AG04449 (cell line): Measurements from ENCODE around the gene TMC8.
"Not testable (repeated sequence)": the region's sequence is repeated elsewhere in the genome, so short reads cannot be mapped to it uniquely, and the experiment has no call there.

Source experiments
- CTCF ChIA-PET: fragments of 350-600 bp; formaldehyde crosslinking; extraction: SDS; loops from one replicate; lab custom pipeline; 2021; ENCODE audit warnings: antibody characterized with exemption; lab: Yijun Ruan, JAX
- POLR2A ChIA-PET: fragments of 400-600, 350-600 bp; formaldehyde crosslinking; extraction: SDS; loops from one replicate; lab custom pipeline; 2020; ENCODE audit warnings: antibody characterized with exemption, inconsistent platforms; lab: Yijun Ruan, JAX
- DNase-seq: peaks from one replicate; pipeline ENCODE4 v3.0.0-alpha.2; 2010; ENCODE audit warnings: low read depth, low spot score
- H3K4me3 ChIP-seq: 2 replicates; pipeline ENCODE4 v1.5.1; 2011; ENCODE audit warnings: low read depth, mild to moderate bottlenecking, control low read depth, low read length
- TF ChIP-seq, protein P1 (sequence below): IDR thresholded peaks from one replicate; pipeline ENCODE4 v1.5.1; 2011; ENCODE audit warnings: mild to moderate bottlenecking, moderate library complexity, low read length, control low read depth, inconsistent platforms; ENCODE audit not compliant: insufficient read depth; ENCODE audit errors: missing control alignments

TMC8 gene

DNA sequence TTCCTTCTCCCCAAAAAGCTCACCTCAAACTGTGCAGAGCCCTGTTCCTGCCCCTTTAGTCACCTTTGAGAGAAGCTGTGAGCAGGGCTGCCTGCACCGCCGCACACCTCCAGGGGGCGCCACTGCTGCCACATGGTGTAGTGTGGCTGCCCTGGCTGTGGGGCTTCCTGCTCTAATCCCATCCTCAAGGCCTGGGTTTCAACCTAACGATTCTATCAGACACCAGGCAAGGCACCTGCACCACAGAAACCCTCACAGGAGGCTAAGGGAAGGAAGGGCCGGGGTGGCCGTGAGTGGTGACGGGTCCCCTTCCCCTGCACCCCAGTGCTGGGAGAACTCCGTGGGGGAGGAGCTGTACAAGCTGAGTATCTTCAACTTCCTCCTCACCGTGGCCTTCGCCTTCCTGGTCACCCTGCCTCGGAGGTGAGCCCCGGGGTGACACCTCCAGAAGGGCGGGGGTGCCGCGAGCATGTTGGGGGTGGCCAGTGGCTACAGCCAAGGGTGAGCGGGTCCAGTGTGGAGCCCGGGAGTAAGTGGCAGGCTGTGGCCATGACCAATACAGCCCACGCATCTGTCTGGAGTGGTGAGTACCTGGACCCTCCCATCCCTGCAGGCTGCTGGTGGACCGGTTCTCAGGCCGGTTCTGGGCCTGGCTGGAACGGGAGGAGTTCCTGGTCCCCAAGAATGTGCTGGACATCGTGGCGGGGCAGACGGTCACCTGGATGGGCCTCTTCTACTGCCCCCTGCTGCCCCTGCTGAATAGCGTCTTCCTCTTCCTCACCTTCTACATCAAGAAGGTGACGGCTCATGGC, 7.0 kb downstream of the TMC8 start:
- ChIA-PET CTCF (interaction anchor here (1.1 to 4.0 kb wide), 4 partner anchors 10 to 120 kb away, joined by 3 to 28 read pairs (median 4); partner anchors contain the start of gene TK1), POLR2A (no interaction called here)
- H3K4me3 ChIP-seq, result no peak overlapping the region
- no peak for DNase-seq
- TF ChIP-seq, protein P1, sequence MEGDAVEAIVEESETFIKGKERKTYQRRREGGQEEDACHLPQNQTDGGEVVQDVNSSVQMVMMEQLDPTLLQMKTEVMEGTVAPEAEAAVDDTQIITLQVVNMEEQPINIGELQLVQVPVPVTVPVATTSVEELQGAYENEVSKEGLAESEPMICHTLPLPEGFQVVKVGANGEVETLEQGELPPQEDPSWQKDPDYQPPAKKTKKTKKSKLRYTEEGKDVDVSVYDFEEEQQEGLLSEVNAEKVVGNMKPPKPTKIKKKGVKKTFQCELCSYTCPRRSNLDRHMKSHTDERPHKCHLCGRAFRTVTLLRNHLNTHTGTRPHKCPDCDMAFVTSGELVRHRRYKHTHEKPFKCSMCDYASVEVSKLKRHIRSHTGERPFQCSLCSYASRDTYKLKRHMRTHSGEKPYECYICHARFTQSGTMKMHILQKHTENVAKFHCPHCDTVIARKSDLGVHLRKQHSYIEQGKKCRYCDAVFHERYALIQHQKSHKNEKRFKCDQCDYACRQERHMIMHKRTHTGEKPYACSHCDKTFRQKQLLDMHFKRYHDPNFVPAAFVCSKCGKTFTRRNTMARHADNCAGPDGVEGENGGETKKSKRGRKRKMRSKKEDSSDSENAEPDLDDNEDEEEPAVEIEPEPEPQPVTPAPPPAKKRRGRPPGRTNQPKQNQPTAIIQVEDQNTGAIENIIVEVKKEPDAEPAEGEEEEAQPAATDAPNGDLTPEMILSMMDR, result peak; percentile 13

DNA sequence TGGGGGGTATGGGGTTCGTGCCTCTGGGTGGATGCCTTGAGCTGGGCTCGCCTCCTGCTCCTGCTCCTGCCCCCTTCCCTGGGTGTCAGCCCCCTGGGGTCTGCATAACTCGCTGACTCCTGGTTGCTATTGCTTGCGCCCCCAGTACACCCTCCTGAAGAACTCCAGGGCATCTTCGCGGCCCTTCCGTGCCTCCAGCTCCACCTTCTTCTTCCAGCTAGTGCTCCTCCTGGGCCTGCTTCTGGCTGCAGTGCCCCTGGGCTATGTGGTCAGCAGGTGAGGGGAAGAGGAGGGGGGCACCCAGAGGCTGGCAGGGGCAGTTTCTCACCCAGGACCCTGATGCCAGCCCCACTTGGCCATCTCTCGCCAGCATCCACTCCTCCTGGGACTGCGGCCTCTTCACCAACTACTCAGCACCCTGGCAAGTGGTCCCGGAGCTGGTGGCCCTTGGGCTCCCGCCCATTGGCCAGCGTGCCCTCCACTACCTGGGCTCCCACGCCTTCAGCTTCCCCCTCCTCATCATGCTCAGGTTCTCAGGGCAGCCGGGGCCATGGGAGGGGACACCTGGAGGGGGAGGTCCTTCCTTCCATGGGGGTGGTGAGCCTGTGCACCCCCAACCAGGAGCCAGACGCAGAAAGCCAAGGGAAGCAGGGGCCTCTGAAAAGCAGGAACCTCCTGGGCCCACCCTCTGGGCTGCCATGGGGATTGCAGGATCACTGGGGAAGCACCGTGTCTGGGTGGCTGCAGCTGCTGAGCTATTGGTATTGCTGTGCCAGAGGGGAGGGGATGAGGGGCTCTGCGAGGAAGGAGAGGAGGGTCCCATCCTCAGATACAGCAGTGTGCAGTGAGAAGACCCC, 7.9 kb downstream of the TMC8 start:
- TF ChIP-seq, protein P1, result no peak
- POLR2A ChIA-PET, result no interaction called here
- no peak for DNase-seq
- CTCF ChIA-PET, result interaction anchor here (1.2 to 1.9 kb wide), 2 partner anchors 24 to 120 kb away, joined by 4 to 5 read pairs; no protein-coding TSS in a partner anchor
- no peak overlapping the region for H3K4me3 ChIP-seq

DNA sequence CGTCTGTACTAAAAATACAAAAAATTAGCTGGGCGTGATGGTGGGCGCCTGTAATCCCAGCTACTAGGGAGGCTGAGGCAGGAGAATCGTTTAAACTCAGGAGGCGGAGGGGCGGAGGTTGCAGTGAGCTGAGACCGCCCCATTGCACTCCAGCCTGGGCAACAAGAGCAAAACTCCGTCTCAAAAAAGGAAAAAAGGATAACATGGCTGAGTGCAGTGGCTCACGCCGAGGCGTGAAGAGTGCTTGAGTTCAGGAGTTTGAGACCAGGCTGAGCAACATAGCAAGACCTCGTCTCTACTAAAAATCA, 9.2 kb downstream of the TMC8 start:
- H3K4me3 ChIP-seq, DNase-seq, POLR2A ChIA-PET: not testable (repeated sequence)
- CTCF ChIA-PET, result interaction anchor here (0.8 to 1.1 kb wide), 2 partner anchors 26 to 28 kb away, joined by 3 read pairs; no protein-coding TSS in a partner anchor

DNA sequence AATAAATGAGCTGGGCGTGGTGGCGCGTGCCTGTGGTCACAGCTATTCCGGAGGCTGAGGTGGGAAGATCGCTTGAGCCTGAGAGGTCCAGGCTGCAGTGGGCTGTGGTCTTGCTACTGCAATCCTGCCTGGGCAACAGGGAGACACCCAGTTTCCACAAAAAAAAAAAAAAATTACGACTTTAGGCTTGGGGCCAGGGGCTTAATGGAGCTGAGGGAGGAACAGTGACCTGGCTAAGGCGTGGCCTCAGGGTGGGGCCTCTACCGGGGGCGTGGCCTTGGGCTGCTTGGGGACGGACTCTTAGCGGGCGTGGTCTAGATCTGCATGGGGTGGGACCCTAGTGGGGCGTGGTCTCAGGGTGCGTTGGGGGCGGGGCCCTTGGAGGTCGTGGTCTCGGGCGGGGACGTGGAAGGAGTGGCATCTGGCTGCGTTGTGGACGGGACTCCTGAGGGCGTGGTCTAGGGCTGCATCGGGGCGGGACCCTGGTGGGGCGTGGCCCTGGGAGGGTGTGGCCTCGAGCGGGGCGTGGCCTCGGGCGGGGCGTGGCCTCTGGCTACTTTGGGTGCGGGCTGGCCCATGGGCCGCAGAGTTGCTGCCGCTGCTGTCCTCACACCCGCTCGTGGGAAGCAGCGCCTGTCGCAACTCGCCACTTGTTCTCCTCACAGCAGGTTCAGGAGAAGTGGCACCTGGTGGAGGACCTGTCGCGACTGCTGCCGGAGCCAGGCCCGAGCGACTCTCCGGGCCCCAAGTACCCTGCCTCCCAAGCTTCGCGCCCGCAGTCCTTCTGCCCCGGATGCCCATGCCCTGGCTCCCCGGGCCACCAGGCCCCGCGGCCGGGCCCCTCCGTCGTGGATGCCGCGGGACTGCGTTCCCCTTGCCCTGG, 9.8 kb downstream of the TMC8 start:
- POLR2A ChIA-PET, result no interaction called here
- no peak overlapping the region for H3K4me3 ChIP-seq
- TF ChIP-seq, protein P1, result no peak
- DNase-seq, result no peak
- CTCF ChIA-PET, result interaction anchor here (0.8 to 1.1 kb wide), 2 partner anchors 27 to 28 kb away, joined by 3 read pairs; no protein-coding TSS in a partner anchor

DNA sequence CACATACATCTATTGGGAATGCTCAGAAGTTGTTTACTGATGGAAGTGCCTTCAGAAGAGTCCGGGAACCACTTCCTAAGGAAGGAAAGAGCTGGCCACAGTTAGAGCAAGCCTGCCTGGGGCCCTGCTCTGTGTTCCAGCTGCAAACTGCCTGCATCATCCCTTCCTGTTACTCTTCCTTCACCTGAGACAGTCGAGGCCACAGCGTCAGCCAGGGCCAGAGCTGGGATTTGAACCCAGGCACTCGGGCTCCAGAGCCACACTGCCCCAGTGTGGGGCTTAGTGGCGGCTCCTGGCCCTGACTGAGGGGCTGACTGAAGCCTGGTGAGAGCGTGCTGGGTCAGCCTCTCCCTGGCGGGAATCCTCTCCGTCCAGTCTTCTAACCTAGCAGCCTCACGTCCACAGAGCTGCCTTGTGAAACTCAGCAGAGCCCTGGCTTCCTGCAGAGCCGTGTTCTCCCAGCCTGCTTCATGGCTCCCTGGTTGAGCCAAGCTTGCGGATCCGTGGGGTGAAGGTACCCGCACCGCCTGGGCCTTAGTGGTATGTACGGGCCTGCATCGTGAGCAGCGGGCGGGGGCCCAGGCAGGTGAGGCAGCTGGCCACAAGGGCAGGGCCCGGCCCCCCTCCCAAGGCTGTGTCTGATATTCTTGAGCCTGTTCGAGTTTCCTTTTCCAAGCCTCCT, 11.0 kb downstream of the TMC8 start:
- H3K4me3 ChIP-seq, result no peak overlapping the region
- ChIA-PET CTCF (interaction anchor here (0.9 to 1.3 kb wide), 4 partner anchors 28 to 122 kb away, joined by 3 to 4 read pairs (median 3); no protein-coding TSS in a partner anchor), POLR2A (no interaction called here)
- no peak for DNase-seq
- TF ChIP-seq, protein P1, result no peak
